IMR-90 (cell line): ENCODE results near the gene TRAPPC8. TPM values are rescaled to one million over a fixed set of nuclear protein-coding genes. Genes with fewer than 3 reads are reported as not detected.

Experiments
- ATAC-seq: fragments of 200-7000 bp; cut with Tn5 transposase; 2 replicates; pipeline ENCODE4 v1.9.1; 2020; ENCODE audit warnings: low read depth, mild to moderate bottlenecking, moderate library complexity
- BruUV-seq: library from RNA; stranded (reverse); fragments of 400-500 nt; replicated peaks from 2 replicates; lab custom pipeline; 2021; lab: Mats Ljungman, UMichigan
- CTCF ChIA-PET: fragments of 300-600 bp; formaldehyde crosslinking; extraction: SDS; loops from one replicate; lab custom pipeline; 2021; ENCODE audit warnings: antibody characterized with exemption; lab: Yijun Ruan, JAX
- POLR2A ChIA-PET: fragments of 300-600 bp; sonication (Branson Sonifier 250); formaldehyde crosslinking; loops from one replicate; lab custom pipeline; 2022; ENCODE audit warnings: antibody characterized with exemption; ENCODE audit not compliant: unreplicated experiment; lab: Charles Lee
- DNase-seq: peaks from one replicate; pipeline ENCODE4 v3.0.0; 2013
- H2AFZ ChIP-seq: replicated peaks from 2 replicates; pipeline ENCODE3; 2013; ENCODE audit warnings: low read length, mild to moderate bottlenecking; ENCODE audit not compliant: poor library complexity
- H2AK5ac ChIP-seq: 2 replicates; pipeline ENCODE4 v1.6.1; 2013; ENCODE audit warnings: low read depth, low read length, inconsistent platforms
- H2AK9ac ChIP-seq: replicated peaks from 2 replicates; pipeline ENCODE3; 2013; ENCODE audit warnings: mild to moderate bottlenecking, low read depth, low read length, moderate library complexity; ENCODE audit not compliant: poor library complexity
- H2BK120ac ChIP-seq: 2 replicates; pipeline ENCODE4 v1.6.1; 2013; ENCODE audit warnings: low read depth, low read length, inconsistent platforms
- H2BK15ac ChIP-seq: 3 replicates; pipeline ENCODE4 v1.6.1; 2013; ENCODE audit warnings: low read depth, low read length, inconsistent platforms
- H2BK20ac ChIP-seq: 2 replicates; pipeline ENCODE4 v1.6.1; 2013; ENCODE audit warnings: low read depth, mild to moderate bottlenecking, inconsistent platforms, low read length, moderate library complexity
- H2BK5ac ChIP-seq: 2 replicates; pipeline ENCODE4 v1.6.1; 2013; ENCODE audit warnings: mild to moderate bottlenecking, low read depth, low read length, inconsistent platforms; ENCODE audit not compliant: poor library complexity, severe bottlenecking
- H3K14ac ChIP-seq: replicated peaks from 2 replicates; pipeline ENCODE4 v1.6.1; 2013; ENCODE audit warnings: low read depth, low read length, inconsistent platforms
- H3K18ac ChIP-seq: 2 replicates; pipeline ENCODE4 v1.6.1; 2013; ENCODE audit warnings: low read depth, low read length, control low read depth
- H3K23ac ChIP-seq: 2 replicates; pipeline ENCODE4 v1.6.1; 2013; ENCODE audit warnings: low read depth, low read length, inconsistent platforms
- H3K27ac ChIP-seq: 2 replicates; pipeline ENCODE4 v1.5.1; 2013; ENCODE audit warnings: mild to moderate bottlenecking, control low read depth, low read length; ENCODE audit not compliant: insufficient read depth
- H3K27me3 ChIP-seq: 2 replicates; pipeline ENCODE4 v1.6.1; 2013; ENCODE audit warnings: low read length; ENCODE audit not compliant: control insufficient read depth, insufficient read depth
- H3K36me3 ChIP-seq: 2 replicates; pipeline ENCODE4 v1.6.1; 2013; ENCODE audit warnings: low read length, mixed read lengths; ENCODE audit not compliant: control insufficient read depth, insufficient read depth
- H3K4ac ChIP-seq: 2 replicates; pipeline ENCODE4 v1.6.1; 2013; ENCODE audit warnings: low read depth, low read length, inconsistent platforms
- H3K4me1 ChIP-seq: 2 replicates; pipeline ENCODE4 v1.6.1; 2013; ENCODE audit warnings: low read length, mixed read lengths; ENCODE audit not compliant: control insufficient read depth, insufficient read depth
- H3K4me2 ChIP-seq: 2 replicates; pipeline ENCODE4 v1.6.1; 2013; ENCODE audit warnings: low read depth, mild to moderate bottlenecking, control low read depth, low read length, moderate library complexity
- H3K4me3 ChIP-seq: 2 replicates; pipeline ENCODE4 v1.5.1; 2013; ENCODE audit warnings: low read depth, mild to moderate bottlenecking, control low read depth, low read length, moderate library complexity; ENCODE audit not compliant: insufficient read depth
- H3K56ac ChIP-seq: 2 replicates; pipeline ENCODE4 v1.6.1; 2013; ENCODE audit warnings: low read length, inconsistent platforms; ENCODE audit not compliant: insufficient read depth; ENCODE audit errors: extremely low read depth
- H3K79me1 ChIP-seq, 2 experiments: 2 replicates each; pipeline ENCODE4 v1.6.1; 2013; ENCODE audit warnings: low read length in 2 of 2, inconsistent platforms in 1 of 2, low read depth in 1 of 2
- H3K9ac ChIP-seq: 2 replicates; pipeline ENCODE4 v1.6.1; 2013; ENCODE audit warnings: low read depth, low read length, control low read depth
- H3K9me1 ChIP-seq: 2 replicates; pipeline ENCODE4 v1.6.1; 2013; ENCODE audit warnings: low read length, inconsistent platforms; ENCODE audit not compliant: insufficient read depth
- H3K9me3 ChIP-seq: 2 replicates; pipeline ENCODE4 v1.6.1; 2013; ENCODE audit warnings: low read length; ENCODE audit not compliant: control insufficient read depth, insufficient read depth
- H4K20me1 ChIP-seq: 2 replicates; pipeline ENCODE4 v1.6.1; 2013; ENCODE audit warnings: low read length, inconsistent platforms; ENCODE audit not compliant: insufficient read depth
- H4K5ac ChIP-seq: 2 replicates; pipeline ENCODE4 v1.6.1; 2013; ENCODE audit warnings: mild to moderate bottlenecking, low read depth, low read length, control low read depth
- H4K8ac ChIP-seq, 2 experiments: 2 replicates each; pipeline ENCODE4 v1.6.1; 2013; ENCODE audit warnings: low read depth in 2 of 2, low read length in 2 of 2, control low read depth in 1 of 2, inconsistent platforms in 1 of 2
- H4K91ac ChIP-seq: 2 replicates; pipeline ENCODE4 v1.6.1; 2013; ENCODE audit warnings: low read depth, low read length, inconsistent platforms; ENCODE audit not compliant: insufficient read depth
- BHLHE40 ChIP-seq: fragments of 150-350 bp; IDR thresholded peaks from 2 replicates; pipeline ENCODE4 v1.6.1; 2016; ENCODE audit warnings: mild to moderate bottlenecking, low read depth, low read length
- CHD1 ChIP-seq: IDR thresholded peaks from 2 replicates; pipeline ENCODE4 v1.6.1; 2012; ENCODE audit warnings: low read depth, low read length, improper control_type of control experiment
- ELK1 ChIP-seq: fragments of 150-350 bp; IDR thresholded peaks from 2 replicates; pipeline ENCODE4 v1.6.1; 2016; ENCODE audit warnings: low read depth, mild to moderate bottlenecking, low read length, moderate library complexity, borderline replicate concordance
- FOS ChIP-seq: fragments of 150-350 bp; IDR thresholded peaks from 2 replicates; pipeline ENCODE4 v1.6.1; 2016; ENCODE audit warnings: low read depth, low read length
- MAFK ChIP-seq: IDR thresholded peaks from 2 replicates; pipeline ENCODE4 v1.6.1; 2012; ENCODE audit warnings: low read depth, low read length, improper control_type of control experiment
- MAZ ChIP-seq: IDR thresholded peaks from 2 replicates; pipeline ENCODE4 v1.6.1; 2012; ENCODE audit warnings: low read depth, mild to moderate bottlenecking, low read length, improper control_type of control experiment, moderate library complexity, borderline replicate concordance
- MXI1 ChIP-seq: IDR thresholded peaks from 2 replicates; pipeline ENCODE4 v1.6.1; 2012; ENCODE audit warnings: low read depth, mild to moderate bottlenecking, low read length, moderate library complexity, borderline replicate concordance
- NFE2L2 ChIP-seq: fragments of 150-350 bp; IDR thresholded peaks from 2 replicates; pipeline ENCODE4 v1.6.1; 2016; ENCODE audit warnings: low read depth, mild to moderate bottlenecking, low read length
- POLR2A ChIP-seq: IDR thresholded peaks from 2 replicates; pipeline ENCODE4 v1.6.1; 2012; ENCODE audit warnings: mild to moderate bottlenecking, low read depth, low read length
- RAD21 ChIP-seq: IDR thresholded peaks from 2 replicates; pipeline ENCODE4 v1.6.1; 2012; ENCODE audit warnings: low read length, improper control_type of control experiment
- RCOR1 ChIP-seq: IDR thresholded peaks from 2 replicates; pipeline ENCODE4 v1.6.1; 2012; ENCODE audit warnings: mild to moderate bottlenecking, low read length, improper control_type of control experiment; ENCODE audit not compliant: insufficient replicate concordance
- RFX5 ChIP-seq: IDR thresholded peaks from 2 replicates; pipeline ENCODE4 v1.8.0; 2012; ENCODE audit warnings: low read depth, mild to moderate bottlenecking, low read length, moderate library complexity
- SMC3 ChIP-seq: fragments of 150-350 bp; IDR thresholded peaks from 2 replicates; pipeline ENCODE4 v1.6.1; 2016; ENCODE audit warnings: low read depth, mild to moderate bottlenecking, antibody characterized with exemption, low read length, moderate library complexity
- WGBS, 2 experiments: methylation state at CpG; one replicate each; pipeline versions ENCODE4 v1.1.5 to v1.1.7; 2013; ENCODE audit warnings: missing lambda C conversion rate in 2 of 2; ENCODE audit not compliant: insufficient read length in 1 of 2; ENCODE audit errors: extremely low coverage in 2 of 2; 5-methylcytosine and 5-hydroxymethylcytosine counted together
- dilution Hi-C: fragments of 300-500 bp; cut with HindIII; formaldehyde crosslinking; loops from one replicate; pipeline ENCODE4 v1.14.3; 2018; ENCODE audit warnings: low sequenced_read_pairs; ENCODE audit not compliant: unreplicated experiment
- in situ Hi-C: fragments of 300-500 bp; cut with MboI; formaldehyde crosslinking; loops from 3 replicates; pipeline ENCODE4 v1.14.3; 2019; ENCODE audit warnings: low sequenced_read_pairs, inconsistent platforms, mixed read lengths
- intact Hi-C: fragments of 100-400 bp; cut with micrococcal nuclease; formaldehyde crosslinking; loops from 2 replicates; pipeline ENCODE4 v1.10.0; 2022
- polyA plus RNA-seq, 3 experiments: library from polyadenylated mRNA; depleted of rRNA; stranded (reverse); fragments of >200 nt; gene quantifications; 2 replicates each; pipeline ENCODE4 v1.2.3, GENCODE V29; 2012; ENCODE audit warnings: low replicate concordance in 1 of 3
- total RNA-seq: library from RNA; depleted of rRNA; stranded (reverse); fragments of >200 nt; gene quantifications from 2 replicates; pipeline ENCODE4 v1.2.3, GENCODE V29; 2012
- TF ChIP-seq, protein P1 (sequence below): conservative IDR thresholded peaks from 2 replicates; pipeline ENCODE4 v1.5.1; 2012; ENCODE audit warnings: mild to moderate bottlenecking, low read depth, low read length, improper control_type of control experiment

The TRAPPC8 gene
- total and polyA plus RNA-seq, 2 of the 4 experiments (the other 2 are of a cell fraction), result 21.8 to 54.3 TPM

DNA sequence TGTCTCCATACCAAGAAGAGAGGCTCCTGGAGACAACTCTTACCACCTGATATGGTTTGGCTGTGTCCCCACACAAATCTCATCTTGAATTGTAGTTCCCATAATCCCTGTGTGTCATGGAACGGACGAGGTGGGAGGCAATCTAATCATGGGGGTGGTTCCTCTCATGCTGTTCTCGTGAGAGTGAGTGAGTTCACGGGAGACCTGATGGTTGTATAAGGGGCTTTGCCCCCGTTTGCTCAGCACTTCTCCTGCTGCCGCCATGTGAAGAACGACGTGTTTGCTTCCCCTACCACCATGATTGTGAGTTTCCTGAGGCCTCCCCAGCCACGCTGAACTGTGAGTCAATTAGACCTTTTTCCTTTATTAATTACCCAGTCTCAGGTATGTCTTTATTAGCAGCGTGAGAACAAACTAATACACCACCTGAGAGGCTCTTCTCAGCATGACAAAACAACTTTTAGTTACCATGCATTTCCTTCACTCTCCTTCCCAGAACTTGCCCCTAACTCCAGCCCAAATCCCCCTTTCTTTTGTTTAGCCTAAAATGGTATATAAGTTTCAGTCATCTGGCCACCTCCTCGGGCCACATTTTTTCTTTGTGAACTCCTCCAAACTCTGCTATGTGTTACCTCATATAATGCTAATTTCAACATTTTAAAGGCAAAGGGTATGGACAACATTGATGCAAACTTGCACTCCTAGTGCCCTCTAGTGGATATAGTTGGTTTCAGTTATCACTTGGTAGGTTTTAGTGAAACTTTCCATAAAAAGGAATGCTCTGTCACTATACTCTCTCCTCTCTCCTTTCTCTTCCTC lies 123.6 kb downstream of the TRAPPC8 start:
- Histone ChIP-seq H3K4me3 (no peak overlapping the region), H2AFZ (no peak overlapping the region), H3K4ac (no peak overlapping the region), H2AK5ac (no peak overlapping the region), H3K14ac (no peak overlapping the region), H3K27me3 (no peaks in the 10 kb centered on the region), H3K23ac (no peak overlapping the region), H3K9me3 (no peaks in the 10 kb centered on the region), H4K5ac (no peak overlapping the region), H4K20me1 (no peaks in the 10 kb centered on the region), H2BK120ac (no peak overlapping the region), H3K36me3 (no peaks in the 10 kb centered on the region), H3K18ac (no peak overlapping the region), H2BK5ac (no peak overlapping the region), H3K56ac (no peak overlapping the region), H3K9ac (no peak overlapping the region), H3K27ac (no peak overlapping the region), H3K4me1 (no peaks in the 10 kb centered on the region), H2BK15ac (no peak overlapping the region), H2BK20ac (no peak overlapping the region), H4K8ac (no peak overlapping the region), H3K79me1 (no peaks in the 10 kb centered on the region), H3K4me2 (no peak overlapping the region), H3K9me1 (no peaks in the 10 kb centered on the region), H2AK9ac (no peak overlapping the region), H4K91ac (no peak overlapping the region)
- dilution Hi-C loops (no loop called here), in situ Hi-C loops (loop anchor here (25.0 kb wide), 1 partner anchor 257 kb away; no protein-coding TSS in a partner anchor), intact Hi-C loops (loop anchor here (1.0 kb wide), 2 partner anchors 78 to 263 kb away; no protein-coding TSS in a partner anchor)
- BruUV-seq, result no TSS peak
- ChIA-PET POLR2A (no interaction called here), CTCF (interaction anchor here (0.9 to 1.1 kb wide), 2 partner anchors 68 to 81 kb away, joined by 3 to 4 read pairs; no protein-coding TSS in a partner anchor)
- peak; percentile 52 for DNase-seq
- peak; percentile 92 for ATAC-seq
- WGBS, 2 experiments, result 92% methylated on average over 4 of the region's 11 CpGs; no CpG with 5 or more reads in 1 of the 2 experiments
- TF ChIP-seq, protein P1, sequence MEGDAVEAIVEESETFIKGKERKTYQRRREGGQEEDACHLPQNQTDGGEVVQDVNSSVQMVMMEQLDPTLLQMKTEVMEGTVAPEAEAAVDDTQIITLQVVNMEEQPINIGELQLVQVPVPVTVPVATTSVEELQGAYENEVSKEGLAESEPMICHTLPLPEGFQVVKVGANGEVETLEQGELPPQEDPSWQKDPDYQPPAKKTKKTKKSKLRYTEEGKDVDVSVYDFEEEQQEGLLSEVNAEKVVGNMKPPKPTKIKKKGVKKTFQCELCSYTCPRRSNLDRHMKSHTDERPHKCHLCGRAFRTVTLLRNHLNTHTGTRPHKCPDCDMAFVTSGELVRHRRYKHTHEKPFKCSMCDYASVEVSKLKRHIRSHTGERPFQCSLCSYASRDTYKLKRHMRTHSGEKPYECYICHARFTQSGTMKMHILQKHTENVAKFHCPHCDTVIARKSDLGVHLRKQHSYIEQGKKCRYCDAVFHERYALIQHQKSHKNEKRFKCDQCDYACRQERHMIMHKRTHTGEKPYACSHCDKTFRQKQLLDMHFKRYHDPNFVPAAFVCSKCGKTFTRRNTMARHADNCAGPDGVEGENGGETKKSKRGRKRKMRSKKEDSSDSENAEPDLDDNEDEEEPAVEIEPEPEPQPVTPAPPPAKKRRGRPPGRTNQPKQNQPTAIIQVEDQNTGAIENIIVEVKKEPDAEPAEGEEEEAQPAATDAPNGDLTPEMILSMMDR, result peak; percentile 73
- TF ChIP-seq MAFK (no peak), POLR2A (no peak), MAZ (no peak), NFE2L2 (no peak), RFX5 (no peak), RAD21 (peak; percentile 56), FOS (no peak), MXI1 (no peak), CHD1 (no peak), SMC3 (peak; percentile 53), RCOR1 (no peak), ELK1 (no peak), BHLHE40 (no peak)
